GM06990 (cell line): Measurements from ENCODE around the gene PNPLA2.
A peak's percentile ranks its signal among the peaks of the same experiment; 100 is the strongest.

Experiments used
- DNase-seq: peaks from one replicate; pipeline ENCODE4 v3.0.0-alpha.2; 2011; ENCODE audit not compliant: insufficient read length; ENCODE audit errors: extremely low read depth
- H3K27me3 ChIP-seq: replicated peaks from 2 replicates; pipeline ENCODE4 v1.6.0; 2011; ENCODE audit warnings: low read length; ENCODE audit not compliant: control insufficient read depth, insufficient read depth
- H3K36me3 ChIP-seq: 2 replicates; pipeline ENCODE4 v1.5.1; 2011; ENCODE audit warnings: low read length; ENCODE audit not compliant: control insufficient read depth, insufficient read depth
- H3K4me3 ChIP-seq: replicated peaks from 2 replicates; pipeline ENCODE4 v1.5.1; 2011; ENCODE audit warnings: low read depth, mild to moderate bottlenecking, control low read depth, low read length
- TF ChIP-seq, protein P1 (sequence below): IDR thresholded peaks from 2 replicates; pipeline ENCODE4 v1.5.1; 2011; ENCODE audit warnings: low read length, control low read depth, mild to moderate bottlenecking, inconsistent platforms; ENCODE audit not compliant: insufficient read depth, poor library complexity, severe bottlenecking

Gene PNPLA2

DNA sequence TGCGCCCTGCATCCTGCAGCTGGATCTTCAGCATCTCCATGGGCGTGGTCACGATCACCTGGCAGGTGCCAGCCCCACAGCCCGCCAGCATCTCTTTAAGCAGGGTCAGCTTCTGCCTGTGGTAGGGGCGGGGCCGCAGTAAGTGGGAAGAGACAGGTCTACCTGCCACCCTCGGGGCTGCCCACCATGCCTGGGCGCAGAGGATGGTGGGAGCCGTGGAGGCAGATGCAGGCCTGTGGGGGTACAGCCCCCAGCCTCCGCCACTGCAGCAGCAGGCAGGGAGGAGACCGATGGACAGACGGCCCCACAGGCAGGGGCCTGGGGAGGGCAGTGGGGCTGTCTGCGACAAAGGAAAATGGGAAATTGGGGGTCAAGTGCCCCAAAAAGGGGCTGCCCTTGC is 25.8 kb upstream of the PNPLA2 start:
- H3K27me3 ChIP-seq = no peaks in the 10 kb centered on the region
- DNase-seq = no peak
- no peak overlapping the region for H3K4me3 ChIP-seq
- H3K36me3 ChIP-seq = peaks cover 18% of the 10 kb centered on the region
- TF ChIP-seq, protein P1, sequence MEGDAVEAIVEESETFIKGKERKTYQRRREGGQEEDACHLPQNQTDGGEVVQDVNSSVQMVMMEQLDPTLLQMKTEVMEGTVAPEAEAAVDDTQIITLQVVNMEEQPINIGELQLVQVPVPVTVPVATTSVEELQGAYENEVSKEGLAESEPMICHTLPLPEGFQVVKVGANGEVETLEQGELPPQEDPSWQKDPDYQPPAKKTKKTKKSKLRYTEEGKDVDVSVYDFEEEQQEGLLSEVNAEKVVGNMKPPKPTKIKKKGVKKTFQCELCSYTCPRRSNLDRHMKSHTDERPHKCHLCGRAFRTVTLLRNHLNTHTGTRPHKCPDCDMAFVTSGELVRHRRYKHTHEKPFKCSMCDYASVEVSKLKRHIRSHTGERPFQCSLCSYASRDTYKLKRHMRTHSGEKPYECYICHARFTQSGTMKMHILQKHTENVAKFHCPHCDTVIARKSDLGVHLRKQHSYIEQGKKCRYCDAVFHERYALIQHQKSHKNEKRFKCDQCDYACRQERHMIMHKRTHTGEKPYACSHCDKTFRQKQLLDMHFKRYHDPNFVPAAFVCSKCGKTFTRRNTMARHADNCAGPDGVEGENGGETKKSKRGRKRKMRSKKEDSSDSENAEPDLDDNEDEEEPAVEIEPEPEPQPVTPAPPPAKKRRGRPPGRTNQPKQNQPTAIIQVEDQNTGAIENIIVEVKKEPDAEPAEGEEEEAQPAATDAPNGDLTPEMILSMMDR = no peak

DNA sequence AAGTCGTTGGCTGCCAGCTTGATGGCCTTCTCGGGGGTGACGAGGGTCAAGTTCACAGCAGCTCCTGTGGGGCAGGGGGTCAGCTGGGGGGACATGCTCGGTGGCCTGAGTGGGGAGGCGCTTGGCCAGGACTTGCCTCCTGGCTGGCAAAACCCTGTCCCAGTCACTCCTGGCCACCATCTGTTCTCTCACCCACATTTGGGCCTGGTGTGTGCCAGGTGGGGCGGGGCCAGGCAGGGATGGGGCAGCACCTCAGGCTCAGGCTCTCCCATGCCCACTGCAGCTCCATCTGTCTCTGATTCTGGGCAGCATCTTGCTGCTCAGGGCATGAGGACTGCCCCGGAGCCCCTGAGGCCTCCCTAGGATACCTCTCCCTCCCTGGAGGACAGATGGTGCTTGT is 25.2 kb upstream of the PNPLA2 start:
- no peak for DNase-seq
- Histone ChIP-seq H3K4me3 (no peak overlapping the region), H3K36me3 (peaks cover 18% of the 10 kb centered on the region), H3K27me3 (no peaks in the 10 kb centered on the region)
- TF ChIP-seq, protein P1 = no peak

DNA sequence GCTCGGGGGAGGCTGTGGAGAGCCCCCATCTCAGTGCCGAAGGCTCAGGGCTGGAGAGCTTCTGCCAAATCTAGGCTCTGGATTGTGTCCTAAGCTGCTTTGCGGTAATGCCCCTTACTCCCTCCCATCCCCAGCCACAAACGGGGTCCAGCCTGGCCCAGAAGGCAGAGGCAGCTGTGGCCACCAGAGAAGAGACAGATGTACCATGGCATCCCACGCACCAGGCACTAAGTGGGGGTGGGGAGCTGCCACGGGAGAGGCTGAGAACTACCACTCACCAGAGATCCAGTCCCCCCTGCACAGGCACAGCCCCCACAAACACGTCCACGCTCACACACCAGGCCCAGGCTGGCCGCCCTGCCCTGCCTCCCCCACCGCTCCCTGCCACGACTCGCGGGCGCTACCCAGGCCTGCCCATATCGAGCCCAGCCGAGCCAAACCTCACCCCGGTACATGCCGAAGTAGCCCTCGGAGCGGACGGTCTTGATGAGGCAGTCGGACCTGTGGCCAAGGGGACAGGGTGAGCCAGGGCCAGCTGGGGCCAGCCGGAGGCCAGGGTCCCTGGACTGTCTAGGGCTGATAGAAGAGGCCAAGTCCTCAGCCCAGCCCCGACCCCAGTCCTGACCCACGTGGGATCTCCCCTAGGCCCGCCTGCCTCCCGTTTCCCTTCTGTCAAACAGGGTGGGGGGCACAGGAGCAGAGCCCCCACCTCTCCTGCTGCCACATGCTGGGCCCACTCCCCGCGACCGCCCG is 24.5 kb upstream of the PNPLA2 start:
- H3K4me3 ChIP-seq = peak overlapping the region; percentile 91; the same call in 1 of the 2 replicates
- TF ChIP-seq, protein P1 = no peak
- no peaks in the 10 kb centered on the region for H3K27me3 ChIP-seq
- peaks cover 18% of the 10 kb centered on the region for H3K36me3 ChIP-seq
- DNase-seq = no peak

DNA sequence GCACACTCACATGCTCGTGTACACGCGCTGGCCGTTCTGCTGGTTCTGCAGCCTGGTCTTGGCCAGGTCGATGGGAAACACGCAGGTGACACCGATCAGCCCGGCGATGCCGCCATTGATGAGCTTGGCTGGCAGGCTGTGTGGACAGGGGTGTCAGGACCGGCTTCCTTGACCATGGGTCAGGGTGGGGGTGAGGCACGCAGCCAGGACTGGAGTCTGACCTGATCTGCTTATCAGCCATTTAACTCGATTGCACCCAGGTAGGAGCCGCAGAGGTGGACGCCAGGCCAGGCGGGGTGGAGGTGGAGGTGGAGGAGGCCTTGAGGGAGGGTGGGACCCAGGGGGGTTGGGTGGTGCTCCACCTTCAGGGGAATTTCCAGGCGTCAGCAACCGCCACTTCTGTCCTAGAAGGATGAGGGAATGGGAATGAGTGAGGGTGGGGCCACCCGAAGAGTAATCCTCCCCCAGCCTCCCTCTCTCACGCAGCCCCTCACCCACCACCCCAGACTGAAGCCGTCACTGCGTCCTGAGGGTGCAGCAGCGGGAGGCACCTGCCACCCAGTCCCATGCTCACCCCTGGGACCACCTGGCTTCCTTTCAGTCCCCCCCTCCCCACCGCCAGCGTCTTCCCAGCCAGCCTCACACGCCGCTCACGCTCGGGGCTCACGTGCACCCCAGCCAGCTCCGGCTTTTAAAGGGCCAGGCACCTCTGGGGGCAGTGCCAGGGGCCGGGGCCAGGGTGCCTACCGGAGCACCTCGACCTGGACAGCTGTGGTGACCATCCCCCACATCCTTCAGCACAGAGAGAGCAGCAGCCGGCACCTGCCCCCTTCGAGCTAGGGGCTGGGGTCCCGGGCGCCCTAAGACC is 23.7 kb upstream of the PNPLA2 start:
- H3K36me3 ChIP-seq = peaks cover 18% of the 10 kb centered on the region
- H3K27me3 ChIP-seq = no peaks in the 10 kb centered on the region
- peak overlapping the region; percentile 91 for H3K4me3 ChIP-seq
- TF ChIP-seq, protein P1 = no peak
- DNase-seq = no peak

DNA sequence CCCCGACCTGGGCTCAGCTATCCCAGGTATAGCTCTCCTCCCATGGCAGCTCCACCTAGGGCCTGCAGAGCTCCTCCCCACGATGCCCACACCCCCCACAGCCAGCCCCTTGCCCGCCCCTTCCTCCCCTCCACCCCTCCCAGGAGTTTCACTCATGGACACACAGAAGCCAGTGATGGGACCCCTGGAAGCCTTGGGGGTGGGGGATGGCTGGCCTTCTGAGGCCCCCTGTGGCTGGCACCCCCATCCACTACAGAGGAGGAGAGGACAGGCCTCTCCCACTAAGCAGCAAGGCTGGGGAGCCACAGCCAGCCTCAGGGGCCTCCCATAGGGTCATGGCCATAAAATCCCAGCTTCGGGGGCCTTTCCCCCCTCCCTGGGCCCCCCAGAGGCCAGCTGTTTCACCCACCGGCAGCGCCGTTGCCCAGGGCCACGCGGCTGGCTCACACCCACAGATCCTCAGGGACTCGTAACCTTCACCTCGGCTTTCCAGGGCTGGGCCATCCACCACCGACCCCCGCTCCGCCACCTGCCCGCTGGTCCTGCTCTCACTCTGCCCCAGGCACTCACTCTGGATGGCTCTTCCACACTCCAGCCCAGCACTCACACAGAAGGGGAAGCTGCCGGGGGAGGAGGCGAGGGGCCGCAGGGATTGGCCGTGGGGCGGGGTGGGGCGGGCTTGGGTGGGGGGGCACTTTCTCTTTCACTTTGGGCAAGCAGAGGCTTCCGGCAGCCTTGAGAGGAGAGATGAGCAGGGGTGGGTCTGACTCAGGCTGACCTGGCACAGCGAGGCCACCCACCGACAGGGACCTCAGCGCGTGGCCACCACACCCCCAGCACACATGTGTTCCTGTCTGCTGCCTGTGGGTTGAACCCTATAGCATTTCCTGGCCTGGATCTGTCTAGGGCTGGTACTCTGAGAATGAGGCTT is 22.8 kb upstream of the PNPLA2 start:
- Histone ChIP-seq H3K27me3 (no peaks in the 10 kb centered on the region), H3K4me3 (peak overlapping the region; percentile 91), H3K36me3 (peaks cover 19% of the 10 kb centered on the region)
- TF ChIP-seq, protein P1 = no peak
- peak; percentile 80 for DNase-seq
